ENCODE results near the gene CYSTM1. TPM values are rescaled to one million over a fixed set of nuclear protein-coding genes. Genes with fewer than 3 reads are reported as not detected.

Gene CYSTM1
- total RNA-seq, 1 donor from 2014 or later: 19.7 TPM

DNA sequence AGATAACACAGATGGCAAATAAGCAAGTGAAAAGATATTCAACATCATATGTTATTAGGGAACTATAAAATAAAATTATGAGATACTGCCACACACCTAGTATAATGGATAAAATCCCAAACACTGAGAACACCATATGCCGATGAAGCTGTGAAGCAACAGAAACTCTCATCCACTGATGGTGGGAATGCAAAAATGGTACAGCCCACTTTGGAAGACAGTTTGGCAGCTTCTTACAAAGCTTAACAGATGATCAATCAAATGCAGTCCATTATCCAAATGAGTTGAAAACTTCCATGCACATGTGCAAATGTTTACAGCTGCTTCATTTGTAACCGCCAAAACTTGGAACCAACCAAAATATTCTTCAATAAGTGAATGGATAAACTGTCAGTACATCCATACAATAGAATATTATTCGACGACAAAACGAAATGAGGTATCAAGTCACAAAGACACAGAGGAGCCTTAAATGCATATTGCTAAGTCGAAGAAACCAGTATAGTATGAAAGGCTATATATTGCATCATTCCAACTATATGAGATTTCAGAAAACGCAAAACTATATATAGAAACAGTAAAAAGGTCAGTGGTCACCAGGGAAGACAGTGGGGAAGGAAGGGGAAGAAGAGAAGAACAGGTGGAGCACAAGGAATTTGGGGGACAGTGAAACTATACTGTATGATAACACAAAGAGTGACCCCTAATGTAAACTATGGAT lies 113.0 kb downstream of the CYSTM1 start:
- no peak for DNase-seq (ENCODE audit: low read depth, low spot score)

DNA sequence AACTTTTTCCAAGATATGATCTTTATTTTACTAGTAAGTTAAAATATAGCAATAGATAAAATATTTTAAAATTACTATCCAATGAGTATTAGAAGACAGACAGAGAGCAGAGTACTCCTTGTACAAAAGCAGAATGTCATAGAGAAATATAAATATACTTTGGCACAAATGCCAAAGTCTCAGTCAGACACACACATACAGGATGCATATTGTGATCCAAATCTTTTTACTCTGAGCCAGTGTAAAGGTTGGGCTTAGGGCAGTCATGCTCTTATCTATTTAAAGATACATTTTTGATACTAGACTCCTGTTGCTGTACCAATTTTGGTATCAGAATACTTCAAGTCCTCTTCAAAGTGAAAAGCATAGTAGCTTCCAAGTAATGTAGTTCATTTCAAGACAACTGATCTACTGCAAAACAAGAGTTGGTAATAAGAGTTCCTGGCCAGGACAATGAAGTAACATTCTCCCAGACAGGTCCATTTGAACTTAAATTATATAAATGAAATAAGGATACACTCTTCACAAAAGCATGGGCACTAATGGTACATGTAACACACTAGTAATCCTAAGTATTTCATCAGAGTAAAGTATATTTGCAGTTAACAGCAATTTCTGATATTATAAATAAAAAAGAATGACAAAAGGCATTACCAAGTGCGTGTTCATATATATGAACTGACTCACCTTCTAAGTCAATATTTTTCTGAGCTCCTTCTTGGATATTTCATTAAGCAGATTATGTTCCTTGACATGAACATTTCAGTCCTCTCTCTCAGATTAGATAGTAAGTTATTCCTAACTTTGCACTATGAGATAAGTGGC lies 117.4 kb downstream of the CYSTM1 start:
- no peak for DNase-seq (ENCODE audit: low read depth, low spot score)

Other genes with a start within 250 kb of the CYSTM1 start
- gene NRG2, start 131.9 kb upstream of the CYSTM1 start, total RNA-seq: 0.46 and 0.71 TPM in 2 replicates
- 7.0 and 9.8 TPM in 2 replicates for gene PURA, start 61.1 kb upstream of the CYSTM1 start, total RNA-seq
- 4.1 and 4.6 TPM in 2 replicates for gene IGIP, start 49.3 kb upstream of the CYSTM1 start, total RNA-seq
- 59.0 and 70.4 TPM in 2 replicates for gene PFDN1, start 127.9 kb downstream of the CYSTM1 start, total RNA-seq
- gene HBEGF, start 171.4 kb downstream of the CYSTM1 start, total RNA-seq: 16.6 and 24.3 TPM in 2 replicates
- not detected in 2 replicates for gene SLC4A9, start 185.0 kb downstream of the CYSTM1 start, total RNA-seq
- gene ANKHD1, start 226.6 kb downstream of the CYSTM1 start, total RNA-seq: 59.8 and 89.8 TPM in 2 replicates

All from pulmonary artery endothelial cell (primary cell).